B cell (primary cell): ENCODE data around the gene GMPPA.

Source experiments
- EZH2 ChIP-seq: IDR thresholded peaks from 2 replicates; pipeline ENCODE4 v1.6.1; 2012; ENCODE audit warnings: borderline replicate concordance, low read depth, mild to moderate bottlenecking, moderate library complexity, low read length; ENCODE audit not compliant: insufficient read depth, poor library complexity, severe bottlenecking
- TF ChIP-seq, protein P1 (sequence below): fragments of 200-600 bp; IDR thresholded peaks from one replicate; pipeline ENCODE4 v1.8.0; 2022; ENCODE audit warnings: antibody characterized with exemption, mild to moderate bottlenecking

- TF ChIP-seq, protein P1, sequence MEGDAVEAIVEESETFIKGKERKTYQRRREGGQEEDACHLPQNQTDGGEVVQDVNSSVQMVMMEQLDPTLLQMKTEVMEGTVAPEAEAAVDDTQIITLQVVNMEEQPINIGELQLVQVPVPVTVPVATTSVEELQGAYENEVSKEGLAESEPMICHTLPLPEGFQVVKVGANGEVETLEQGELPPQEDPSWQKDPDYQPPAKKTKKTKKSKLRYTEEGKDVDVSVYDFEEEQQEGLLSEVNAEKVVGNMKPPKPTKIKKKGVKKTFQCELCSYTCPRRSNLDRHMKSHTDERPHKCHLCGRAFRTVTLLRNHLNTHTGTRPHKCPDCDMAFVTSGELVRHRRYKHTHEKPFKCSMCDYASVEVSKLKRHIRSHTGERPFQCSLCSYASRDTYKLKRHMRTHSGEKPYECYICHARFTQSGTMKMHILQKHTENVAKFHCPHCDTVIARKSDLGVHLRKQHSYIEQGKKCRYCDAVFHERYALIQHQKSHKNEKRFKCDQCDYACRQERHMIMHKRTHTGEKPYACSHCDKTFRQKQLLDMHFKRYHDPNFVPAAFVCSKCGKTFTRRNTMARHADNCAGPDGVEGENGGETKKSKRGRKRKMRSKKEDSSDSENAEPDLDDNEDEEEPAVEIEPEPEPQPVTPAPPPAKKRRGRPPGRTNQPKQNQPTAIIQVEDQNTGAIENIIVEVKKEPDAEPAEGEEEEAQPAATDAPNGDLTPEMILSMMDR: no peak
- no peak for TF ChIP-seq EZH2
These were observed 55.7 kb downstream of the GMPPA start for GRCh38 chr2:219554350-219554749.
